ENCODE measurements around the gene ANKRD33B.

The ANKRD33B gene

DNA sequence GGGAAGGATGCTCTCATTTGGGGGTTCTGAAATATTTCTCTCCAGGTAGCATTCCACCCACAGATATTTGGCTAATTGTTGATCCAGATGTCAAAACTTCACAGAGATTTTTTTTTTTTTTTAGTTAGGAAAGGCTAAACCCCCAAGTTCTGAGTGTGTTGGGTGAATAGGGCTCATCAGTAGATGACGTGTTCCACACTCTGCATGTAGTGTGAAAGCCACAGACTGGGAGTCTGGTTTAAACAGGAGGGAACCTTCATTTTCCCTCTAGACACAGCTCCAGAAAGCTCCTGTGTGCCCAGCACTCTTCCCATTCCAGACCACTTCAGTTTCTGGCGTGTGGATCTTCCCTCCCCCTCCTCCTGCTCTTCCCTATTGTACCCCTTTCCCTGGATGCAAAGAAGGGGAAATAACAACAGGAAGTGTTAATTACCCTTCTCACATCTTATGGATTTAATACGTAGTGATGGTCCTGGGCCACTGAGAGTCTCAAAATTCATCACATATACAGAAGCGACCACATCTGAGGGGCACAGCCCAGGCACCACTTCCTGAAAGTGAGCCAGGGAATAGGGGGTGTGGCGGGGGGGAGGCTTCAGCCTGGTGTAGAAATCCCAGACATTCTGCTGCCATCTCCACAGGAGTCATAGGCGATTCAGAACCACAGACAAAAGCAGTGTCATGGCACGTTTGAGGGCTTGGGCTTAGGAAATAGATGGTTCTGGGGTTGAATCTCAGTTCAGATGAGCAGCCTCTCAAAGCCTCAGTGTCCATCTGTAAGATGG, 132.1 kb downstream of the ANKRD33B start:
- TF ChIP-seq, protein P1, sequence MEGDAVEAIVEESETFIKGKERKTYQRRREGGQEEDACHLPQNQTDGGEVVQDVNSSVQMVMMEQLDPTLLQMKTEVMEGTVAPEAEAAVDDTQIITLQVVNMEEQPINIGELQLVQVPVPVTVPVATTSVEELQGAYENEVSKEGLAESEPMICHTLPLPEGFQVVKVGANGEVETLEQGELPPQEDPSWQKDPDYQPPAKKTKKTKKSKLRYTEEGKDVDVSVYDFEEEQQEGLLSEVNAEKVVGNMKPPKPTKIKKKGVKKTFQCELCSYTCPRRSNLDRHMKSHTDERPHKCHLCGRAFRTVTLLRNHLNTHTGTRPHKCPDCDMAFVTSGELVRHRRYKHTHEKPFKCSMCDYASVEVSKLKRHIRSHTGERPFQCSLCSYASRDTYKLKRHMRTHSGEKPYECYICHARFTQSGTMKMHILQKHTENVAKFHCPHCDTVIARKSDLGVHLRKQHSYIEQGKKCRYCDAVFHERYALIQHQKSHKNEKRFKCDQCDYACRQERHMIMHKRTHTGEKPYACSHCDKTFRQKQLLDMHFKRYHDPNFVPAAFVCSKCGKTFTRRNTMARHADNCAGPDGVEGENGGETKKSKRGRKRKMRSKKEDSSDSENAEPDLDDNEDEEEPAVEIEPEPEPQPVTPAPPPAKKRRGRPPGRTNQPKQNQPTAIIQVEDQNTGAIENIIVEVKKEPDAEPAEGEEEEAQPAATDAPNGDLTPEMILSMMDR (IDR thresholded peaks at IDR 0.05; ENCODE audit: borderline replicate concordance, insufficient read depth, low read depth, low read length): no peak
- H3K4me3 ChIP-seq (ENCODE audit: low read depth, low read length): no peak overlapping the region

DNA sequence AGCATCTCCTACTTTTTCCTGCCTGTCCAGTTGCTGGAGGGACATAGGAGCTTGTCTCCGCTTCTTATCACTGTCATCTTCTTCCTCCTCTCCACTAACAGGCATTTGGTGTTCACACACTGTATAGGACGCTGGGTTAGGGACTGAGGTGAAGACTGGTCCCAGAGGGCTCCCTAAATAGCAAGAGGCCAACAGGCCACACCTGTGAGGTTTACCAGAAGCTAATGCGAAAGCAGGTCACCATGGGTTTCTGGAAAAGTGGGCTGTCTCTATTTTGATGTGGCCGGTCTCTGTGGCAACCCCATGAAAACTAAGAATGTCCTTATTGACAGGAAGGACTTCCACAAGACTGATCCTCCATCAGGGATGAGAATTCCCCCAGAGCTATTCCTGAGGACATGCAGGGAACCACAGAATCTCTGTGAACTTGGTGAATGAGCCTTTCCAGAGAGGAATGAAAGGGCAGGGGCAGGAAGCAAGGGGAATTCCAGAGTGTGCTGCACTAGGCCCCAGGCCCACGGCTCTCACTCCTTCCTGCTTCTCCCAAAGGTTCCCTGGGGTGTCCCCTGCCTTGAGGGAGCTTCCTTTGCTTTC, 135.5 kb downstream of the ANKRD33B start:
- H3K4me3 ChIP-seq (ENCODE audit: low read depth, low read length): peak overlapping the region; percentile 4
- TF ChIP-seq, protein P1 (IDR thresholded peaks at IDR 0.05; ENCODE audit: borderline replicate concordance, insufficient read depth, low read depth, low read length): no peak

DNA sequence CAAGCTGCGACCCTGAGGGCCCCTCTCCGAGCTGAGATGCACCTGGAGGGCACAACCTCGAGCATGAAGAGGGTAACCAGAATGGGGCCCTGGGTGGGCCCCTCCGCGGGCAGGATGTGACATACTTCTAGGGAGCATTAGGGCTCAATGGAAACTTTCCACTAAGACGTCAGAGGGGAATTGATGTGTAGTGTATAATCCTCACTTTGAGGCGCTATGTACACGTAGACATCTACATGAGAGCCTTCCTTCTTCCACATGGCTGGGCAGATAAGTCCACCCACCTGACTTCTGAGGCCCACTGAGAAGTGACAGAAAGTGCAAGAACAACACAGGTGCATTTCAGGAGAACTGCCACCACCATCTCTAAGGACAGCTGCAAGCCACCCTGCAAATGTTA, 136.1 kb downstream of the ANKRD33B start:
- TF ChIP-seq, protein P1 (IDR thresholded peaks at IDR 0.05; ENCODE audit: borderline replicate concordance, insufficient read depth, low read depth, low read length): no peak
- no peak overlapping the region for H3K4me3 ChIP-seq (ENCODE audit: low read depth, low read length)

DNA sequence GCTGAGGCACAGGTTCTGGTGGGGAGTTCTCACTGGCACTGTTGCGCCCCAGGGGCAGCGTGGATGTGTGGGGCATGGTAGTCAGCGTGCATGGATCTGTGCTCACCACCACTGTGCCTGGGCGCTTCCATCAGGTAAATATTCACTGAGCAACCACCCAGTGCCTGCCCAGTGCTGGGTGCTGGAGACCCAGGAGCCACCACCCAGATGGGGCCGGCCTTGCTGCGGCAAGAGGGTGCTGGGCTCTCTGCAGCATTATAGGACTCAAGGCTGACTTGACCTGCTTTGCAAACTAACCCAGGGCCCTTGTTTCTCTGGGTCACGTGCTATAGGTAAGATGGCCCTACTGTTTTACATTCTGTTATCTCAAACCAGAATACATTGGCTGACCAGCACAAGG, 136.6 kb downstream of the ANKRD33B start:
- TF ChIP-seq, protein P1 (IDR thresholded peaks at IDR 0.05; ENCODE audit: borderline replicate concordance, insufficient read depth, low read depth, low read length): no peak
- H3K4me3 ChIP-seq (ENCODE audit: low read depth, low read length): no peak overlapping the region

DNA sequence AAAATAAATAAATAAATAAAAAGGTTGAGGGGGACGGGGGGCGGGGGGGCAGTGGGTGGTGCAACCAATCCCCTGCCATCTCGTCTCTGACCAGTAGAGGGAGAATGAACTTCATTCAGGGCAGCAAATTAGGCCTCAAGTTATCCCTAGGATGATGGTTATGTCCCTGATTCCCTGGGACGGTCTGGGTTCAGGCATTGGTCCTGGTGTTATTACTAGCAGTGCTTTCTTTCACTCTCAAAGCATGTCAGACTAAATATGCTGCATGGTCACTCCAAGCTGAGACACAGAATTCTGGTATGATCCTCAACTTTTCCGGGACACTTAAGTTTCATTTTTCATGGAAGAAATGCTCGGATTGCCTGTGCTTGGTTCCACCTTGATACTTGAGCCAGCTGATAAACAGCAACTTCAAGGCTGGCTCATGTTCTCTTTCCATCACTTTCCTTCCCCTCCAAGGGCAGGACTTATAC, 137.7 kb downstream of the ANKRD33B start:
- TF ChIP-seq, protein P1 (IDR thresholded peaks at IDR 0.05; ENCODE audit: borderline replicate concordance, insufficient read depth, low read depth, low read length): peak; percentile 68
- no peak overlapping the region for H3K4me3 ChIP-seq (ENCODE audit: low read depth, low read length)

DNA sequence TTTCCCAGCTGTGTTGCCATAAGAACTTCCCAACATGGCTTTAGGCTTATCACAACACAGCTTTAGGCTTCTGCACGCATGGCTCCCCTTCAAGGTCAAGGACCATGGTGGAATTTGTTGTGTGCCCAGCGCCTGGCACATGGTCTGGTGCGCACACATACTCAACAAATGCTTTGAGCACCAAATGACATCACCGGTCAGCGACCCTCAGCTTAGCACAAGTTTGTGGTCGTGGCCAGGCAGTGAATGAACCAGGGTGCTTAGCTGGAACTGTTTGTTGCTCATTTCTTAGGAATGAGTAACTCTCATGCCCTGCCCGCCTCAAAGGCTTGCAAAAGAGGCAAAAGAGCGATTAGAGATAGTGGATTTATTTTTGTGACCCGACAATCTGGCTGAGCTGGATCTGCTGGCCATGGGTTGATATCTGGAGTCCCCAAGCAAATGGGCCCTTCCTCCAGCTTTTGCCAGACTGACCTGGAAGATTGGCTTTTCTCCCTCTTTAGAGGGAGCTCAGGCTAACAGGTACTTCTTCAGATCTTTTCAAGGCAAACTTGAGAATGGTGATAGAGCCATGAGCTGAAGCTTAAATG, 138.3 kb downstream of the ANKRD33B start:
- H3K4me3 ChIP-seq (ENCODE audit: low read depth, low read length): no peak overlapping the region
- TF ChIP-seq, protein P1 (IDR thresholded peaks at IDR 0.05; ENCODE audit: borderline replicate concordance, insufficient read depth, low read depth, low read length): no peak

All from GM12875 (cell line).